Measurements from ENCODE around the gene PHF5A. TPM values are rescaled to one million over a fixed set of nuclear protein-coding genes. Genes with fewer than 3 reads are reported as not detected.

PHF5A gene
- polyA plus RNA-seq, 2 of the 4 experiments (the other 2 are of a cell fraction): 80.1 to 82.6 TPM

- TF ChIP-seq ATOH8 (CRISPR knock-in tag; IDR thresholded peaks at IDR 0.05; ENCODE audit: low read depth) (no peak), TP53 (CRISPR knock-in tag; IDR thresholded peaks at IDR 0.05) (no peak), BHLHE40 (IDR thresholded peaks at IDR 0.05; ENCODE audit: low read depth, low read length) (no peak), FOXS1 (CRISPR knock-in tag; IDR thresholded peaks at IDR 0.05) (no peak), CEBPB (IDR thresholded peaks at IDR 0.05) (no peak)
These were observed 31.3 kb upstream of the PHF5A start (continued) for GRCh38 chr22:41499624-41500280.

- DNase-seq (ENCODE audit: low read depth in 1 of 2, low spot score in 1 of 2): no peak
- Histone ChIP-seq H3K27ac (no peak overlapping the region), H3K4me3 (no peak overlapping the region), H3K4me1 (no peaks in the 10 kb centered on the region), H3K9me3 (no peaks in the 10 kb centered on the region), H3K4me2 (no peak overlapping the region)
- TF ChIP-seq ELK1 (IDR thresholded peaks at IDR 0.05; ENCODE audit: low read depth, low read length) (no peak), CHD4 (IDR thresholded peaks at IDR 0.05; ENCODE audit: borderline replicate concordance) (no peak)
- FAIRE-seq: no peak
- ATAC-seq: no peak
- ChIA-PET CTCF (interaction anchor here (6.2 kb wide), 1 partner anchor 19 kb away, joined by 38 read pairs; no protein-coding TSS in a partner anchor), POLR2A (no interaction called here)
- 93% methylated on average over 5 of the region's 6 CpGs for WGBS (ENCODE audit: missing lambda C conversion rate)
These were observed 29.9 kb upstream of the PHF5A start for GRCh38 chr22:41498303-41498835.

GRCh38 chr22:41491374-41492100, 23.0 kb upstream of the PHF5A start:
- ChIA-PET CTCF (interaction anchor here (0.6 to 3.2 kb wide), 4 partner anchors 26 to 430 kb away, joined by 3 to 12 read pairs (median 4); no protein-coding TSS in a partner anchor), POLR2A (no interaction called here)
- Histone ChIP-seq H3K4me3 (no peak overlapping the region), H3K9me3 (no peaks in the 10 kb centered on the region), H3K4me1 (no peaks in the 10 kb centered on the region), H3K27ac (no peak overlapping the region), H3K4me2 (no peak overlapping the region)
- TF ChIP-seq MYC (IDR thresholded peaks at IDR 0.05; ENCODE audit: borderline replicate concordance, low read length): no peak
- no peak for TF ChIP-seq JUNB (IDR thresholded peaks at IDR 0.05)
- TF ChIP-seq USF2 (IDR thresholded peaks at IDR 0.05): no peak
- no peak for TF ChIP-seq CBX8 (IDR thresholded peaks at IDR 0.05)
- no peak for TF ChIP-seq KDM5A (IDR thresholded peaks at IDR 0.05)
- TF ChIP-seq HOXB13 (CRISPR knock-in tag; IDR thresholded peaks at IDR 0.05; ENCODE audit: low read depth): no peak
- FAIRE-seq (no peak), ATAC-seq (no peak), DNase-seq (ENCODE audit: low read depth in 1 of 2, low spot score in 1 of 2) (no peak)
- WGBS (ENCODE audit: missing lambda C conversion rate): 94% methylated on average over 5 of the region's 5 CpGs

GRCh38 chr22:41488596-41489385, 20.3 kb upstream of the PHF5A start:
- H3K9me3 ChIP-seq: no peaks in the 10 kb centered on the region
- ChIA-PET CTCF (interaction anchor here (0.6 to 1.5 kb wide), 5 partner anchors 12 to 85 kb away, joined by 3 to 8 read pairs (median 3); no protein-coding TSS in a partner anchor), POLR2A (no interaction called here)
- H3K27ac ChIP-seq: no peak overlapping the region
- no peaks in the 10 kb centered on the region for H3K4me1 ChIP-seq
- no peak overlapping the region for H3K4me2 ChIP-seq
- 92% methylated on average over 2 of the region's 3 CpGs for WGBS (ENCODE audit: missing lambda C conversion rate)
- FAIRE-seq: no peak
- H3K4me3 ChIP-seq: no peak overlapping the region
- no peak for DNase-seq (ENCODE audit: low read depth in 1 of 2, low spot score in 1 of 2)
- no peak for ATAC-seq
- TF ChIP-seq FOXS1 (CRISPR knock-in tag; IDR thresholded peaks at IDR 0.05) (no peak), ESRRA (IDR thresholded peaks at IDR 0.05; ENCODE audit: borderline replicate concordance, low read length) (no peak), TFCP2L1 (CRISPR knock-in tag; IDR thresholded peaks at IDR 0.05) (no peak), ELK1 (IDR thresholded peaks at IDR 0.05; ENCODE audit: low read depth, low read length) (no peak), BCL3 (IDR thresholded peaks at IDR 0.05) (no peak), PHF8 (IDR thresholded peaks at IDR 0.05; ENCODE audit: borderline replicate concordance, low read depth) (no peak), HOXA7 (CRISPR knock-in tag; IDR thresholded peaks at IDR 0.05) (no peak), HOXB5 (CRISPR knock-in tag; IDR thresholded peaks at IDR 0.05) (no peak), CTCF (IDR thresholded peaks at IDR 0.05) (no peak)

Measured in A549 (cell line).